Measurements from ENCODE around the gene CAPN15.

CAPN15 gene

GRCh38 chr16:543301-544164 lies 16.0 kb downstream of the CAPN15 start:
- no peak overlapping the region for H3K4me3 ChIP-seq (ENCODE audit: low read depth, low read length)
- no peak for TF ChIP-seq CTCF (IDR thresholded peaks at IDR 0.05; ENCODE audit: borderline replicate concordance, insufficient read depth, low read depth, low read length)

DNA sequence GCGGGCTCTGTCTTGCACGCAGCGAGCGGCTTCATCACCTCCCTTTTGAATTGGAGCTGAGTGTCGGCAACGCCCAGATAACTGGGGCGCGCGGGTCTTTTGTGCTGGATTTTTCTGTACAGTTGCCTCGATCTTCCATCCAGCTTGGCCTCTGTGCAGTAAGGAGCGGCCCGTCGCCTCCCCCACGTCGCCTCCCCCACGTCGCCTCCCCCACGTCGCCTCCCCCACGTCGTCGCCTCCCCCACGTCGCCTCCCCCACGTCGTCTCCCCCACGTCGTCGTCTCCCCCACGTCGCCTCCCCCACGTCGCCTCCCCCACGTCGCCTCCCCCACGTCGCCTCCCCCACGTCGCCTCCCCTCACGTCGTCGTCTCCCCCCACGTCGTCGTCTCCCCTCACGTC lies 17.0 kb downstream of the CAPN15 start:
- H3K4me3 ChIP-seq (ENCODE audit: low read depth, low read length): no peak overlapping the region
- no peak for TF ChIP-seq CTCF (IDR thresholded peaks at IDR 0.05; ENCODE audit: borderline replicate concordance, insufficient read depth, low read depth, low read length)

DNA sequence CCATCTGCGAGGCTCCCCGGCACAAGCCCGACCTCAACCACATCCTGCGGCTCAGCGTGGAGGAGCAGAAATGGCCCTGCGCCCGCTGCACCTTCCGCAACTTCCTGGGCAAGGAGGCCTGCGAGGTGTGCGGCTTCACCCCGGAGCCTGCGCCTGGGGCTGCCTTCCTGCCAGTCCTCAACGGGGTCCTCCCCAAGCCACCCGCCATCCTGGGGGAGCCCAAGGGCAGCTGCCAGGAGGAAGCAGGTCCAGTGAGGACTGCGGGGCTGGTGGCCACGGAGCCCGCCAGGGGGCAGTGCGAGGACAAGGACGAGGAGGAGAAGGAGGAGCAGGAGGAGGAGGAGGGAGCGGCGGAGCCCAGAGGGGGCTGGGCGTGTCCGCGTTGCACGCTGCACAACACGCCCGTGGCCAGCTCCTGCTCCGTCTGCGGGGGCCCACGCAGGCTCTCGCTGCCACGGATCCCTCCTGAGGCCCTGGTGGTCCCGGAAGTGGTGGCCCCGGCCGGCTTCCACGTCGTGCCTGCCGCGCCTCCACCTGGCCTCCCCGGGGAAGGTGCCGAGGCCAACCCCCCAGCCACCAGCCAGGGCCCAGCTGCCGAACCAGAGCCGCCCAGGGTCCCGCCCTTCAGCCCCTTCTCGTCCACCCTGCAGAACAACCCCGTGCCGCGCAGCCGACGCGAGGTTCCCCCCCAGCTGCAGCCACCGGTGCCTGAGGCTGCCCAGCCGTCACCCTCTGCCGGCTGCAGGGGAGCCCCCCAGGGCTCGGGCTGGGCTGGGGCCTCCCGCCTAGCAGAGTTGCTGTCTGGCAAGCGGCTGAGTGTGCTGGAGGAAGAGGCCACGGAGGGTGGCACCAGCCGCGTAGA lies 19.6 kb downstream of the CAPN15 start:
- TF ChIP-seq CTCF (IDR thresholded peaks at IDR 0.05; ENCODE audit: borderline replicate concordance, insufficient read depth, low read depth, low read length): no peak
- no peak overlapping the region for H3K4me3 ChIP-seq (ENCODE audit: low read depth, low read length)

DNA sequence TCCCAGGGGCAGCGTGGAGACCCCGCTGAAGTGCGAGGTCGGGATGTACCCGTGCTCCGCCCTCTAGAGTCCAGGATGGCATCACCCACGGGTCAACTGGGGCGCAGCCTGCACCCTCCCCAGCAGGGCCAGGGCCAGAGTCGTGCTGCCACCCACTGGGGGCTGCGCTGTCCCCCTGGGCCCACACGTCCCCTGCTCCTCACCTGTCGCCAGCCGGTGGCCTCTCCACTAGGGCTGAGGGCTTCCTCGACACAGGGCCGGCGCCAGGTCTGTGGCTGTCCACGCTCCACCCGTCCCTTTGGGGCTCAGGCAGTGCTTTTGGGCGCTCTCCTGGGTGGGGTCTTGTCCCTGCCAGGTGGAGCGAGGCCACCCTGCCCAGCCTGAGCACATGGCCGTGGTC lies 21.1 kb downstream of the CAPN15 start:
- no peak overlapping the region for H3K4me3 ChIP-seq (ENCODE audit: low read depth, low read length)
- no peak for TF ChIP-seq CTCF (IDR thresholded peaks at IDR 0.05; ENCODE audit: borderline replicate concordance, insufficient read depth, low read depth, low read length)

GRCh38 chr16:549544-550263 lies 22.2 kb downstream of the CAPN15 start:
- TF ChIP-seq CTCF (IDR thresholded peaks at IDR 0.05; ENCODE audit: borderline replicate concordance, insufficient read depth, low read depth, low read length): peak; percentile 6; the same call in 1 of the 2 replicates
- H3K4me3 ChIP-seq (ENCODE audit: low read depth, low read length): no peak overlapping the region

DNA sequence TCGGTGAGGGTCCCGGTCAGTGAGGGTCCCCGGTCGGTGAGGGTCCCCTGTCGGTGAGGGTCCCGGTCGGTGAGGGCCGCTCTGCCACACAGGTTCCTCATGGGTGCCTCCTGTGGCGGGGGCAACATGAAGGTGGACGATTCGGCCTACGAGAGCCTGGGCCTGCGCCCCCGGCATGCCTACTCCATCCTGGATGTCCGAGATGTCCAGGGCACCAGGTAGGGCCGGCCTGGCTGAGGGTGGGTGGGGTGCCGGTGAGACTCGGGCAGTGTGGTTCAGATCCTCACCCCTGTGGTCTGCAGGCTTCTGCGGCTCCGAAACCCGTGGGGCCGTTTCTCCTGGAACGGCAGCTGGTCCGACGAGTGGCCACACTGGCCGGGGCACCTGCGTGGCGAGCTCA lies 23.7 kb downstream of the CAPN15 start:
- TF ChIP-seq CTCF (IDR thresholded peaks at IDR 0.05; ENCODE audit: borderline replicate concordance, insufficient read depth, low read depth, low read length): no peak
- H3K4me3 ChIP-seq (ENCODE audit: low read depth, low read length): no peak overlapping the region
